Measurements from ENCODE around the gene IGFBP2.

The IGFBP2 gene

GRCh38 chr2:216620786-216621185 lies 12.4 kb upstream of the IGFBP2 start:
- no peak for DNase-seq
- CTCF ChIA-PET = interaction anchor here (0.8 to 2.2 kb wide), 3 partner anchors 42 to 102 kb away, joined by 3 to 10 read pairs (median 7); no protein-coding TSS in a partner anchor
- H3K4me1 ChIP-seq (ENCODE audit: control extremely low read depth in 1 of 4, control insufficient read depth in 4 of 4, insufficient read depth in 4 of 4, low read length in 3 of 4) = peaks cover 0 to 14% (median 3%) of the 10 kb centered on the region in 4 experiments
- POLR2A ChIA-PET = interaction anchor here (0.5 kb wide), 1 partner anchor 14 kb away, joined by 4 read pairs; no protein-coding TSS in a partner anchor
- WGBS (ENCODE audit: insufficient coverage) = 91% methylated on average over 8 of the region's 12 CpGs
- H3K36me3 ChIP-seq (ENCODE audit: control insufficient read depth in 4 of 4, insufficient read depth in 4 of 4, low read length in 3 of 4) = no peaks in the 10 kb centered on the region
- H3K27ac ChIP-seq (ENCODE audit: insufficient read depth in 1 of 2, low read depth in 1 of 2, low read length in 2 of 2, poor library complexity in 1 of 2, severe bottlenecking in 2 of 2) = no peak overlapping the region
- H3K4me3 ChIP-seq (ENCODE audit: control insufficient read depth in 1 of 7, extremely low read depth in 1 of 7, insufficient read depth in 4 of 7, low read depth in 2 of 7, low read length in 6 of 7) = no peak overlapping the region
- no peaks in the 10 kb centered on the region for H3K27me3 ChIP-seq (replicated peaks in 2 of 5; ENCODE audit: control insufficient read depth in 4 of 5, insufficient read depth in 5 of 5, low read length in 4 of 5)
- peaks cover 0 to 4% (median 0%) of the 10 kb centered on the region in 5 experiments for H3K9me3 ChIP-seq (ENCODE audit: control extremely low read depth in 1 of 5, control insufficient read depth in 4 of 5, insufficient read depth in 2 of 5, low read depth in 1 of 5, low read length in 4 of 5)

GRCh38 chr2:216621292-216621691 lies 11.9 kb upstream of the IGFBP2 start:
- Histone ChIP-seq H3K4me1 (ENCODE audit: control extremely low read depth in 1 of 4, control insufficient read depth in 4 of 4, insufficient read depth in 4 of 4, low read length in 3 of 4) (peaks cover 0 to 14% (median 3%) of the 10 kb centered on the region in 4 experiments), H3K9me3 (ENCODE audit: control extremely low read depth in 1 of 5, control insufficient read depth in 4 of 5, insufficient read depth in 2 of 5, low read depth in 1 of 5, low read length in 4 of 5) (peaks cover 0 to 4% (median 0%) of the 10 kb centered on the region in 5 experiments), H3K27me3 (replicated peaks in 2 of 5; ENCODE audit: control insufficient read depth in 4 of 5, insufficient read depth in 5 of 5, low read length in 4 of 5) (peaks cover 0 to under 1% (median 0%) of the 10 kb centered on the region in 5 experiments), H3K36me3 (ENCODE audit: control insufficient read depth in 4 of 4, insufficient read depth in 4 of 4, low read length in 3 of 4) (no peaks in the 10 kb centered on the region), H3K27ac (ENCODE audit: insufficient read depth in 1 of 2, low read depth in 1 of 2, low read length in 2 of 2, poor library complexity in 1 of 2, severe bottlenecking in 2 of 2) (no peak overlapping the region), H3K4me3 (ENCODE audit: control insufficient read depth in 1 of 7, extremely low read depth in 1 of 7, insufficient read depth in 4 of 7, low read depth in 2 of 7, low read length in 6 of 7) (no peak overlapping the region)
- POLR2A ChIA-PET = no interaction called here
- 100% methylated on average over 1 of the region's 4 CpGs for WGBS (ENCODE audit: insufficient coverage)
- DNase-seq = no peak
- CTCF ChIA-PET = interaction anchor here (1.5 to 2.2 kb wide), 2 partner anchors 42 to 102 kb away, joined by 7 to 10 read pairs; no protein-coding TSS in a partner anchor

GRCh38 chr2:216622526-216622925 lies 10.7 kb upstream of the IGFBP2 start:
- ChIA-PET CTCF (no interaction called here), POLR2A (no interaction called here)
- H3K4me1 ChIP-seq (ENCODE audit: control extremely low read depth in 1 of 4, control insufficient read depth in 4 of 4, insufficient read depth in 4 of 4, low read length in 3 of 4) = peaks cover 0 to 14% (median 3%) of the 10 kb centered on the region in 4 experiments

GRCh38 chr2:216624251-216624650 lies 9.0 kb upstream of the IGFBP2 start:
- Histone ChIP-seq H3K4me3 (ENCODE audit: control insufficient read depth in 1 of 7, extremely low read depth in 1 of 7, insufficient read depth in 4 of 7, low read depth in 2 of 7, low read length in 6 of 7) (no peak overlapping the region), H3K27me3 (replicated peaks in 2 of 5; ENCODE audit: control insufficient read depth in 4 of 5, insufficient read depth in 5 of 5, low read length in 4 of 5) (peaks cover 0 to 3% (median 2%) of the 10 kb centered on the region in 5 experiments), H3K36me3 (ENCODE audit: control insufficient read depth in 4 of 4, insufficient read depth in 4 of 4, low read length in 3 of 4) (no peaks in the 10 kb centered on the region), H3K9me3 (ENCODE audit: control extremely low read depth in 1 of 5, control insufficient read depth in 4 of 5, insufficient read depth in 2 of 5, low read depth in 1 of 5, low read length in 4 of 5) (peaks cover 0 to 4% (median 0%) of the 10 kb centered on the region in 5 experiments), H3K27ac (ENCODE audit: insufficient read depth in 1 of 2, low read depth in 1 of 2, low read length in 2 of 2, poor library complexity in 1 of 2, severe bottlenecking in 2 of 2) (no peak overlapping the region), H3K4me1 (ENCODE audit: control extremely low read depth in 1 of 4, control insufficient read depth in 4 of 4, insufficient read depth in 4 of 4, low read length in 3 of 4) (peaks cover 0 to 8% (median 3%) of the 10 kb centered on the region in 4 experiments)
- ChIA-PET POLR2A (no interaction called here), CTCF (no interaction called here)
- no peak for DNase-seq
- no CpG with 5 or more reads among the region's 2 CpGs for WGBS (ENCODE audit: insufficient coverage)

More at GRCh38 chr2:216622526-216622925, 10.7 kb upstream of the IGFBP2 start:
- no peaks in the 10 kb centered on the region for H3K36me3 ChIP-seq (ENCODE audit: control insufficient read depth in 4 of 4, insufficient read depth in 4 of 4, low read length in 3 of 4)
- H3K27me3 ChIP-seq (replicated peaks in 2 of 5; ENCODE audit: control insufficient read depth in 4 of 5, insufficient read depth in 5 of 5, low read length in 4 of 5) = peaks cover 0 to 2% (median 0%) of the 10 kb centered on the region in 5 experiments
- H3K4me3 ChIP-seq (ENCODE audit: control insufficient read depth in 1 of 7, extremely low read depth in 1 of 7, insufficient read depth in 4 of 7, low read depth in 2 of 7, low read length in 6 of 7) = no peak overlapping the region
- no peak overlapping the region for H3K27ac ChIP-seq (ENCODE audit: insufficient read depth in 1 of 2, low read depth in 1 of 2, low read length in 2 of 2, poor library complexity in 1 of 2, severe bottlenecking in 2 of 2)
- H3K9me3 ChIP-seq (ENCODE audit: control extremely low read depth in 1 of 5, control insufficient read depth in 4 of 5, insufficient read depth in 2 of 5, low read depth in 1 of 5, low read length in 4 of 5) = peaks cover 0 to 4% (median 0%) of the 10 kb centered on the region in 5 experiments
- no peak for DNase-seq
- WGBS (ENCODE audit: insufficient coverage) = 80% methylated on average over 2 of the region's 4 CpGs

GRCh38 chr2:216626168-216626874 lies 6.9 kb upstream of the IGFBP2 start:
- H3K36me3 ChIP-seq (ENCODE audit: control insufficient read depth in 4 of 4, insufficient read depth in 4 of 4, low read length in 3 of 4) = no peaks in the 10 kb centered on the region
- H3K27ac ChIP-seq (ENCODE audit: insufficient read depth in 1 of 2, low read depth in 1 of 2, low read length in 2 of 2, poor library complexity in 1 of 2, severe bottlenecking in 2 of 2) = no peak overlapping the region
- ChIA-PET CTCF (no interaction called here), POLR2A (no interaction called here)
- DNase-seq = no peak
- no peaks in the 10 kb centered on the region for H3K4me1 ChIP-seq (ENCODE audit: control extremely low read depth in 1 of 4, control insufficient read depth in 4 of 4, insufficient read depth in 4 of 4, low read length in 3 of 4)
- peaks cover 0 to 4% (median 0%) of the 10 kb centered on the region in 5 experiments for H3K9me3 ChIP-seq (ENCODE audit: control extremely low read depth in 1 of 5, control insufficient read depth in 4 of 5, insufficient read depth in 2 of 5, low read depth in 1 of 5, low read length in 4 of 5)
- peaks cover 0 to 5% (median 4%) of the 10 kb centered on the region in 5 experiments for H3K27me3 ChIP-seq (replicated peaks in 2 of 5; ENCODE audit: control insufficient read depth in 4 of 5, insufficient read depth in 5 of 5, low read length in 4 of 5)
- H3K4me3 ChIP-seq (ENCODE audit: control insufficient read depth in 1 of 7, extremely low read depth in 1 of 7, insufficient read depth in 4 of 7, low read depth in 2 of 7, low read length in 6 of 7) = no peak overlapping the region
- WGBS (ENCODE audit: insufficient coverage) = 95% methylated on average over 6 of the region's 7 CpGs

- POLR2A ChIA-PET = interaction anchor here (0.6 kb wide), 1 partner anchor 347 kb away, joined by 3 read pairs; no protein-coding TSS in a partner anchor
Measured at GRCh38 chr2:216626875-216627245, 6.4 kb upstream of the IGFBP2 start.

GRCh38 chr2:216629784-216630183 lies 3.4 kb upstream of the IGFBP2 start:
- no peak for DNase-seq
- peaks cover 0 to 36% (median 19%) of the 10 kb centered on the region in 5 experiments for H3K27me3 ChIP-seq (replicated peaks in 2 of 5; ENCODE audit: control insufficient read depth in 4 of 5, insufficient read depth in 5 of 5, low read length in 4 of 5)
- POLR2A ChIA-PET = no interaction called here
- WGBS (ENCODE audit: insufficient coverage) = 100% methylated on average over 2 of the region's 4 CpGs
- peaks cover 0 to 20% (median 18%) of the 10 kb centered on the region in 4 experiments for H3K4me1 ChIP-seq (ENCODE audit: control extremely low read depth in 1 of 4, control insufficient read depth in 4 of 4, insufficient read depth in 4 of 4, low read length in 3 of 4)
- H3K4me3 ChIP-seq (ENCODE audit: control insufficient read depth in 1 of 7, extremely low read depth in 1 of 7, insufficient read depth in 4 of 7, low read depth in 2 of 7, low read length in 6 of 7) = no peak overlapping the region
- H3K36me3 ChIP-seq (ENCODE audit: control insufficient read depth in 4 of 4, insufficient read depth in 4 of 4, low read length in 3 of 4) = no peaks in the 10 kb centered on the region
- CTCF ChIA-PET = interaction anchor here (0.8 kb wide), 1 partner anchor 110 kb away, joined by 4 read pairs; no protein-coding TSS in a partner anchor
- H3K27ac ChIP-seq (ENCODE audit: insufficient read depth in 1 of 2, low read depth in 1 of 2, low read length in 2 of 2, poor library complexity in 1 of 2, severe bottlenecking in 2 of 2) = no peak overlapping the region
- H3K9me3 ChIP-seq (ENCODE audit: control extremely low read depth in 1 of 5, control insufficient read depth in 4 of 5, insufficient read depth in 2 of 5, low read depth in 1 of 5, low read length in 4 of 5) = no peaks in the 10 kb centered on the region

More at GRCh38 chr2:216626875-216627245, 6.4 kb upstream of the IGFBP2 start:
- H3K36me3 ChIP-seq (ENCODE audit: control insufficient read depth in 4 of 4, insufficient read depth in 4 of 4, low read length in 3 of 4) = no peaks in the 10 kb centered on the region
- 91% methylated on average over 2 of the region's 2 CpGs for WGBS (ENCODE audit: insufficient coverage)
- H3K27me3 ChIP-seq (replicated peaks in 2 of 5; ENCODE audit: control insufficient read depth in 4 of 5, insufficient read depth in 5 of 5, low read length in 4 of 5) = peaks cover 0 to 9% (median 4%) of the 10 kb centered on the region in 5 experiments
- H3K9me3 ChIP-seq (ENCODE audit: control extremely low read depth in 1 of 5, control insufficient read depth in 4 of 5, insufficient read depth in 2 of 5, low read depth in 1 of 5, low read length in 4 of 5) = peaks cover 0 to 4% (median 0%) of the 10 kb centered on the region in 5 experiments
- DNase-seq = no peak
- no peak overlapping the region for H3K4me3 ChIP-seq (ENCODE audit: control insufficient read depth in 1 of 7, extremely low read depth in 1 of 7, insufficient read depth in 4 of 7, low read depth in 2 of 7, low read length in 6 of 7)
- CTCF ChIA-PET = no interaction called here
- no peak overlapping the region for H3K27ac ChIP-seq (ENCODE audit: insufficient read depth in 1 of 2, low read depth in 1 of 2, low read length in 2 of 2, poor library complexity in 1 of 2, severe bottlenecking in 2 of 2)
- no peaks in the 10 kb centered on the region for H3K4me1 ChIP-seq (ENCODE audit: control extremely low read depth in 1 of 4, control insufficient read depth in 4 of 4, insufficient read depth in 4 of 4, low read length in 3 of 4)
